Non-pigmented ciliary epithelial cell (primary cell): ENCODE measurements around the gene TMEM128.
A peak's percentile ranks its signal among the peaks of the same experiment; 100 is the strongest.
"Not testable (repeated sequence)": the region's sequence is repeated elsewhere in the genome, so short reads cannot be mapped to it uniquely, and the experiment has no call there.

Experiments
- DNase-seq: peaks from one replicate; pipeline ENCODE4 v3.0.0-alpha.2; 2010; ENCODE audit warnings: low read depth

The TMEM128 gene, protein sequence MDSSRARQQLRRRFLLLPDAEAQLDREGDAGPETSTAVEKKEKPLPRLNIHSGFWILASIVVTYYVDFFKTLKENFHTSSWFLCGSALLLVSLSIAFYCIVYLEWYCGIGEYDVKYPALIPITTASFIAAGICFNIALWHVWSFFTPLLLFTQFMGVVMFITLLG

DNA sequence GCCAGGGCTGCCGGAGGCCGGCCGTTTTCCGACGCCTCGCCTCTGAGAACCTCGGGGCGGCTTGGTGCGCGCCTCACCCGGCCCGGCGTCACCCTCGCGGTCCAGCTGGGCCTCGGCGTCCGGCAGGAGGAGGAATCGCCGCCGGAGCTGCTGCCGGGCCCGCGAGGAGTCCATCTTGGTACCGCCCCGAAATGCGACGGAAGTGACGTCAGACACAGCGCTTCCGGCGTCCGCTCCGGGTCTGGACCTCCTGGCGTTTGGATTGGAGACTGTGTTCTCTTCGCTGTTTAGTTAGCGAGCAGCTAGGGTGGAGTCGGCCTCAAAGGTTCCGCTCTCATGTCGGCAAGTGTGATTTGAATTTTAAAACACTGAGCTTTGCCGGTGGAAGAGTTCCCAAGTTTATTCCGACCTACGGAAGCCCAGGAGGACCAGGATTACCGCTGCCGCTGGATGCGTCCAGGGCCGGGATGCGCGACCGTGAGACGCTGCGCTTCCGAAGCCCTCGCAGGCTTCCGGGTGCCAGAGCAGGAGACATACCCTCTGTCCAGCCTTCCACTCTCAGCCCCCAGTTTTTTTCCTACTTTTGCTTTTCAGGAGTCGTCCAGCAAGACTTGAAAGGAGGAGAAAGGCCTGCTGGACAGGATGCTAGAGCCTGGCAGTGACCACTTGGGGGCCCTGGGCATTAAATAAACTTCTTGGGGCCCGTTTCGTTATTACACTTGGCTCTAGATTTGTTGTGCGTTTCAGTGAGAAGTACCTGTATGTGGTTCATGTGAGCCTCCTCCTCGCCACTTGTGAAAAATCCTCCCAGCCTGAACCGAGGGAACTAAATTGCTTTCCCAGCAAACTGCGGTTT is at the start of gene TMEM128:
Gene TMEM128 (minus strand): TSS at position 195 of the 856 bp plus-strand sequence. CDS start 21 bp downstream, at position 174.
- peak; percentile 64 for DNase-seq

DNA sequence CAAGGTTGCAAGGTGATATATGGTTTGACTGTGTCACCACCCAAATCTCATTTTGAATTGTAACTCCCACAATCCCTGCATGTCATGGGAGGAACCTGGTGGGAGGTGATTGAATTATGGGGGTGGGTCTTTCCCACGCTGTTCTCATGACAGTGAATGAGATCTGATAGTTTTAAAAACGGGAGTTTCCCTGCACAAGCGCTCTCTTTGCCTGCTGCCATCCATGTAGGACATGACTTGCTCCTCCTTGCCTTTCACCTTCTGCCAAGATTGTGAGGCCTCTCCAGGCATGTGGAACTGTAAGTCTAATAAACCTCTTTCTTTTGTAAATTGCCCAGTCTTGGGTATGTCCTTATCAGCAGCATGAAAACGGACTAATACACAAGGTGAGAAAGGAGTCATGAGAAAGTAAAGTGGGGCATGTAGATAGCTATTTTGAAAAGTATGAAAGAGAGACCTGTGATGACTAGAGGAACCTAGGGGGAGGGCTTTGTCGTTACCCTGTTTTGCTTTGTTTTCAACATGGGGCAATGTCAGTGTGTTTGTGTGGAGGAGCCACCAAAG is 48.3 kb upstream of the TMEM128 start:
- DNase-seq: no peak

DNA sequence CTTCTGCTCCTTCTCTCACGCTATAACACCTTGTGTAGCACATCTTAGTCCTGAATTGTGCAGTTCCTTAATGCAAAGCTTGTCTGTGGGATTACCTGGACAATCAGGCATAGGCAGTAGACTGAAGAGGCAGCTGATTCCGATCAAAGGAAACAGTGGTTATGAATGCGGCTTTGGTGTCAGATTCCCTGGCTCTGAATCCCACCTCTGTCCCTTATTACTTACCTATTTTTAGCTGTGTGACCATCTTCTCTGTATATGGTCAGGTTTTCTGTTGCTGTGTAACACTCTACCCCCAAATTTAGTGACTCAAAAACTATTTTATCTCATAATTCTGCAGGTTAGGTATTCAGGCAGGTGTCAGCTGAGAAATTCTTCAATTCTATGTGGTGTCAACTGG is 45.3 kb upstream of the TMEM128 start:
- DNase-seq: no peak

DNA sequence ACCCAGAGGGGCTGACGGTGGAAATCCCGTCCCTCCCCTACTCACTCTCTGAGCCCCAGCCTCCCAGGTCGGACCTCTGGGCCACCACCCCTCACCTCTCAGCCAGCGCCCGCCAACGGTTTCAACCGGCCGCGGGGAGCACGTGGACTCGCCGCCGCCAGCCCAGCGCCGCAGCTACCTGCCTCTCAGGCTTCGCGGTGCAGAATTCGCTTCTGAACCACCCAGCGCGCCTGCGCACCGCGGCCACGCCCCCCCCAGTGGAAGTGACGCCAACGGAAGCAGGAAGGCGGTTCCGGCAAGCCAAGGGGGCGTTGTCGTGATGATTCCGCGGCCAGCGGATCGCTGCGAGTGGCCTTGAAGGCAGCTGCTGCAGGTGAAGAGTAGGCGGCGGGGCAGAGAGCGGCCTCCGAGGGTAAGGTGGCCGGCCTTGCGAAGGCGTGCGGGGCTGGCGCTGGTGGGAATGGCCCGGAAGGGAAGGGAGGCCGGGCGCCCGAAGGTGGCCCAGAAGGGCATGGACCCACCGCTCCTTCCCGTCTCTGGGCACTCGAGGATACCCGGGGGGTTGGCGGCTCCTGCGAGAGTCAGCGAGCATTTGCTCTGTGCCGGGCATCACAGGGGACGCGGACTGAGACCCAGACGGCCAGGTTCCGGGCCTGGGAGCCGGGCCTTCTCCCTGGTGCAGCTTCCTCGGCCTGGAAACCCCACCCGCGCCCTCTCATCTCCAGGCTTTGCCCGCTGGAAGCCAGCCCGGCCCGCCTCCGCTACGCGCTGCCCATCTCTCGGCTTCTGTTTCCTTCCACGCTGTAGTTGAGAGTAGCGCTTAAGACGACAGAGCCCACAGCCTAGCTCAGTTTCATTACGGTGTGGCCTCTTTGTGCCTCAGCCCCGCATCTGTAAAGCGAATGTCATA is 42.2 kb upstream of the TMEM128 start, which contains the start of the genes LYAR and ZBTB49:
Gene LYAR (minus strand): TSS at position 214 of the 910 bp plus-strand sequence. CDS start 6,412 bp downstream, outside the sequence.
Gene ZBTB49 (plus strand): TSS at position 311 of the 910 bp plus-strand sequence. CDS start 9,695 bp downstream, outside the sequence.
- peak; percentile 59 for DNase-seq

DNA sequence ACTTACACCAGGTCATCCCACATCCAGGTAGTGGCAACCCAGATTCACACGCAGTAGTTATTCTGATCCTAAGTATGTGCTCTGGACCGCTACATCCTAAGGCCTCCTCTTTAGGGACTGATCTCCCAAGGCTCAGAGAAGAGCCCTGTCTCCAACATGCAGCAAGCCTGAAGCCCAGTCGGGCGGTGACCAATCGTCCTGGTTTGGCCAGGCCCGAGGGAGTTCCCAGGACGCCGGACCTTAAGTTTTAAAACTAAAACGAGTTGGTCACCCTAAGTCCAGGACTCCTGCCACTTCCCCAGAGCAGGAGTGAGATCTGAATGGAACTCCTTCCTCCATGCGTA is 41.5 kb upstream of the TMEM128 start:
- no peak for DNase-seq

DNA sequence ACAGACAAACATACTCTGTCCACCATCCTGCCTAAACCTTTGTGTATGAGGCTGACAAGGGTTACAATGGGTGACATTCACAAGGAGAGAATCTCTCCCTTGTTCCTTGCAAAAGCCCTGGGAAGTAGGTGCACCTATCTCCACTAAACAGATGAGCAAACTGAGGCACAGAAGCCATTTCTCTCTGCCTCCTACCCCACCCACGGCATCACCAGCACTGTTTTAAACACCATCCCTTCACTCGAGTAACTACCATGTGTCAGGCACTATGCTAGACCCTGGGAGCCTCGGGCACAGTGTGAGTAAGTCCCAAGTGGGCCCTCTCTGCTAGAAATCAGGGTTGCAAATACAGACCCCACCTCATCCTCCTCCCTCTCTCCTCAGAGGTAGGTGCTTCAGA is 41.0 kb upstream of the TMEM128 start:
- no peak for DNase-seq

DNA sequence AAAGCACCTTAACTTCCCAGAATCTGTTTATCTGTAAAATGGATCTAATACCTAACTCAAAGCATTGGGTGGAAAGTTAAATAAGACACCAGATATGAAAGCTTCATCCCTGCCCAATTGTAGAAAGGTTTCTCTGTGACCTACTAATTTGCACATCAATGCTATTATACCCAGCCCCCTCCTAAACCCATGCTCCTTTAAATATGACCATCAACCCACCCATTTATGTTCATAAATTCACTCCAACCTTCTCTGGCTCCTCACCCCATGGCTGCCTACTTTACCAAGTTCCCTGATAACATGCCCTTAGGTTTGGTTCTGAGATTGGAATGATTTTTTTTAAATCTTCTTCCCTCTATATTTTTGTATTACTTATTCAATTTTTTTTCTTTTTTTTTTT is 40.1 kb upstream of the TMEM128 start:
- no peak for DNase-seq

DNA sequence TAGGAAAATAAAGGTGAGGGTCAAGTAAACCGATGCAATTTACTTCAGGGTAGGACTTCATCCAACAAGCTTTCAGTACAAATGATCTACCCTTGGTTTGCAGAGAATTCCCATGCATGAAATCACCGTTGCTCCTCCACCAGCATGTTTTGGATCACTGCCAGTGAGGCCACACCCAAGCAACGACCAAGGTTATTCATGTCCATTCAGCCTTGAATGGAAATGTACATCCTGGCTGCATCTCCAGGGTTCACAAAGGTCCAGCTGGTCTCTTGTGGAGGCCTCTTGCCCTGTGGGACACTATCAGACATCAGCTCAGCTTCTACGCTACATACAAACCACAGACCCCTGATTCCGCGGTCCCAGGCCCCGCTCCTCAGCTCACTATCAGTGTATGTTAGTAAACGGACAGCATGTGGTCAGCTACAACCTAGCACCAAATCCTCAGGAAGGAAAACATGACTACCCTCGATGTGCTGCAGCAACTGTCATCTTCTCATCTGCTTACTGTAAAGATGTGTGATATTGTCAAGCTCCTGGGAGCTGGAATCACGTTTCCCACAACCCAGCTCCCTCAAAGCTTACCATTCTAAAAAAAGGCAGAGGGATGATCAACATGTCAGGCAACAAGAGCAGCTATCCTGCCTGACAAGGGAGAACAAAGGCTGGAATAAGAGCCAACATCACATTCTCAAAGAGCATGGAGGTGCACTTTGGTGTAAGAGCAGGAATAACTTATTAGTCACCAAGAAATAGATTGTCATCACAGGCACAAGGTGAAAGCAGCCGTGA is 37.0 kb upstream of the TMEM128 start:
- DNase-seq: no peak

DNA sequence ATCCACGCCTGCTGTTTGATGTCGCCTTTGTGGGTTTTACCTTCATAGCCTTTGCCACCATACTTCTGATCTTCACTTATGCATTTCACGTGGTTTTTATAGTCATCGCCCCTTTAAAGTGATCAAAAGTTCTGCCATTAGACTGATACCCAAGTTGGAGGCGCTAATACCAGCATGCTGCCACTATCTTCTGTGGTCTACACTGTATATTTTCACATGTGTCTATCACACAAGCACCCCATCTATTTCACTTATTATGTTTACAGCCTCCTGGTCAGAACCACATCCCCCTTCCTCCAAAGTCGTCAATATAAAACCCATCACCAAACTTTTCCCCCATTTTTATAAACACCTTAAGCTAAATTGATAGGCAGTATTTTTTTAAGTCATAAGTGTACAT is 33.8 kb upstream of the TMEM128 start:
- no peak for DNase-seq

DNA sequence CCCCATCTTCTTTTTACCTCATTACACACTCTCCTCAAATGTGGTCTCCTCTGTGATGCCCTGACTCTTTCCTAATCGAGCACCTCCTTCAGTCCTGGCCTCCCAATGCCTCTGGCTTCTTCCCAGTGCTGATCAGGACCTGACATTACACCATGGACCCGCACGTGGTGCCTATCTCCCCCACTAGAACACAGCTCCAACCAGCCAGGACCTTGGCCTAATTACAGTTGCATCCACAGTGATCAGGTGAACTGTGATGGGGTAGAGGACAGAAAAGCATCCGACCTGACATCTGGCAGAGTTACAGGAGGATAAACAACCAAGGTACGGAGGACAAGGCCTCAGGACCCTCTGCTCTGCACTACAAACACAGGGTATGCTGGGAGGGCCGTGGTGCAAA is 29.5 kb upstream of the TMEM128 start:
- no peak for DNase-seq

DNA sequence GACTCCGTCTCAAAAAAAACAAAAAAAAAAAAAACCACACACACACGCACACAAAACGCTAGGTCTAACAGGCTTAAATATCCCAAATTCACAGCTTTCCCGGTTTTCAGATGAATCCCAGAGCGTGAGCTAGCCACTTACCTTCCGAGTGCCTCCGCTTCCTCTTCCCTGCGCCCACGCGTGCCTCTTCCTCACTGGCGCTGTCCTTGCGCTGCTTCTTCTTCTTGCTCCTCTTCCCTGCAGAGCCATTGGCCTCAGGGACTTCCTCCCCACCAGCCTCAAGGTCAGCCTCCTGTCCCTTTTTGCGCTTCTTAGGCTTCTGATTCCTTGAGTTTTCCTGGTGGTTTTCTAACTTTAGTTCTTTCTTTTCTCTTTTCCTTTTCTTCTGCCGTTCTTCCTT is 26.2 kb upstream of the TMEM128 start:
- no peak for DNase-seq

DNA sequence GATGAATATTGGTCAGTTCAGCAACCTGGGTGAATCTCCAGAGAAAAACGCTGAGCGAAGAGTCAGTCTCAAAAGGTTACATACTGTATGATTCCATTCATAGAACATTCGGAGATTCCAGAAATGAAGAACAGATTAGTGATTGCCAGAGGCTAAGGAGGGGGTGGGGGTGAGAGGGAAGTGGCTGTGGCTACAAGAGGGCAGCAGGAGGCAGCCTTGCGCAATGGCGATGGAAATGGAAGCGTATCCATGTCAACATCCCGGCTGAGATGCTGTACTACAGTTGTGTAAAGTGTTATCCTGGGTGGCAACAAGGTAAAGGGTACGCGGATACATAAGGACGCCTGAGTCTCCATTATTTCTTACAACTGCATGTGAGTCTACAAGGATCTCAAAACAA is 23.9 kb upstream of the TMEM128 start:
- no peak for DNase-seq

DNA sequence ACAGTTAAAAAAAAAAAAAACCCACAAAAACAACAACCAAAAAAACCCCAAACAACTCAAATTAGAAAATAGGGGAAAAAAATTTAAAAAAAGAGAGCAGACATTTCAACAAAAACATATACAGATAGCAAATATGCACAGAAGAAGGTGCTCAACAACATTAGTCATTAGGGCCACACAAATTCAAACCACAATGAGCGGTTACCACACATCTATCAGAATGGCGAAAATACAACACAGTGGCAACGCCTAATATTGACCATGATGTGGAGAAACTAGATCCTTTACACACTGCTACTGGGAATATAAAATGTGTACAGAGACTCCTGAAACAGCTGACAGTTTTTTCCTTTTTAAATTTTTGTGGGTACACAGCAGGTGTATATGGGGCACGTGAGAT is 22.5 kb upstream of the TMEM128 start:
- DNase-seq: no peak

DNA sequence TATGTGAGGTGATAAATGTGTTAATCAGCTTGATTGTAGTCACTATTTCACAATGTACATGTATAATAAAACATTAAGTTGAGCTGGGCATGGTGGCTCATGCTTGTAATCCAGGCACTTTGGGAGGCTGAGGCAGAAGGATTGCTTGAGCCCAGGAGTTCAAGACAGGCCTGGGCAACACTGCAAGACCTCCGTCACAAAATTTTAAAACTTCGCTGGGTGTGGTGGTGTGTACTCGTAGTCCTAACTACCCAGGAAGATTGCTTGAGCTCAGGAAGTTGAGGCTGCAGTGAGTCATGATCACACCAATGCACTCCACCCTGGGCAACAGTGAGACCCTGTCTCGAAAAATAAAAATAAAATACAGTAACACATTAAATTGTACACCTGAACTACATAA is 21.8 kb upstream of the TMEM128 start:
- DNase-seq: no peak

DNA sequence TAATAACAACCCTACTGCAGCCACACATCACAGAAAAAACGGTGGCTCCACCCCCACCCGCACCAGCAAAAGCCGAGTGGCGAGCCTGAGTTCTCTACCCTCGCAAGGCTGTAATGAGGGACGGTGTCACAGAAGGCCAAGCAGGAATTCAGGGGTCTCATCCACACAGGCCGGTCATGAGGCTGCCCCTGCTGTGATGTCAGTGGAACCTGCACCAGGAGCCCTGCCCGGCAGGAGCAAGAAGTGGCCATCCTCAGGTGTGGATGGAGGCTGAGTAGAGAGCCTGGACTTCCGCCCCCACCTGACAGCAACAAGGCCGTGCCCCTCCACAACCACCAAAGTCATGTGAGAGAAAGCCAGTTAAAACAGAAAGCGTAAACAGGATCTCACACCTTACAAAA is 21.3 kb upstream of the TMEM128 start:
- no peak for DNase-seq

DNA sequence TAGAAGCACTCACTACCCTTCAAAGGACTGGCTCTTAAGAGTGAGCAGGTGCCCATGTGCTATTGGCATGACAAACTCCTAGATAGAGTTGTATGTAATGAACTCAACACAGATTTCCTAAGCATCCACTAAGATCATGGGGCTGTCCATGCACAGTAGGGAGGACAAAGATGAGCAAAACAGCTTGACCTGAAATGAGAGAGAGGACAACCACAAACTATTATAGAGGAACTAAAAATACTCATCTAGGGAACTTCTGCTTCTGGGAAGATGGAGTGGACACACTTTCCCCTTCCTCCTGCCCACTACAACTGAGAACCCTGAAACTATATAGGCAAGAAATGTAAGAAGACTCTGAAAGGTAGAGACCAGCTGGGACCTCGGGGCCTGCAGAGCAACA is 20.8 kb upstream of the TMEM128 start:
- no peak for DNase-seq

DNA sequence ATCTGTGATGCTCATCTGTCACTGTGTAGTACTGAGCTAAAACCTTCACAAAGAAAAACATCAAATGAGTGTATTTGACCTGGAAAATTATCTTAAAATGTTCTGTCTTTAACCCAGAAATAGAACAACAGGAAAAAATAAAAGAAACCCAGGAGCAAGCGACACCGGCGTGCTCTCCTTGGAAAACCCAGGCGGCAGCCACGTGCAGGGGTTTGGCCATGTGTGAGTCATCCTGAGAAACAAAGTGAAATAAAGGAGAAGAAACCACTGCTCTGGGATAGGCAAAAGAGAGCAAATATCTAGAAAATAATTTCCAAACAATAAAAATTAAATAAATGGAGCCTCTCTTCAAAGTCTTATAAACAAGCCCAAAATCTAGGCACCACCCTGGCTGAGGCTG is 20.0 kb upstream of the TMEM128 start:
- DNase-seq: no peak

DNA sequence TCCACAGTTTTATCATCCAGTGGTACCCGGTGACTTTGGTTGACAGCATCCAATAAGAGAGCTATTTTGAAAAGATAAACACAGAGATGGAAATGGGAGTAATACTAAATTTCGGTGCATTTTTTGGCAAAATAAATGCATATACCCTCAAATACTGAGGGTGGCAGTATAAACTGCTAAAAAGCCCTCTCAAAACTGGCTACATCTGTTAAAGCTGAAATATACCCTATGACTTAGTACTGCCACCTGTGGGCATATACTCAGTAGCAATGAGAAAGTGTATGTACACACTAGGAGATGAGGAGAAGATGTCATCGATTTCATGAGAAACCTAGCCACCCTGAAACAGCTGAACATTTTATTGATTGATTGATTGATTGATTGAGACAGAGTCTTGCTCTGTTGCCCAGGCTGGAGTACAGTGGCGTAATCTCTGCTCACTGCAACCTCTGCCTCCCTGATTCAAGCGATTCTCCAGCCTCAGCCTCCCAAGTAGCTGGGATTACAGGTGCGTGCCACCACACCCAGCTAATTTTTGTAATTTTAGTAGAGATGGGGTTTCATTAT is 12.2 kb upstream of the TMEM128 start:
- no peak for DNase-seq

DNA sequence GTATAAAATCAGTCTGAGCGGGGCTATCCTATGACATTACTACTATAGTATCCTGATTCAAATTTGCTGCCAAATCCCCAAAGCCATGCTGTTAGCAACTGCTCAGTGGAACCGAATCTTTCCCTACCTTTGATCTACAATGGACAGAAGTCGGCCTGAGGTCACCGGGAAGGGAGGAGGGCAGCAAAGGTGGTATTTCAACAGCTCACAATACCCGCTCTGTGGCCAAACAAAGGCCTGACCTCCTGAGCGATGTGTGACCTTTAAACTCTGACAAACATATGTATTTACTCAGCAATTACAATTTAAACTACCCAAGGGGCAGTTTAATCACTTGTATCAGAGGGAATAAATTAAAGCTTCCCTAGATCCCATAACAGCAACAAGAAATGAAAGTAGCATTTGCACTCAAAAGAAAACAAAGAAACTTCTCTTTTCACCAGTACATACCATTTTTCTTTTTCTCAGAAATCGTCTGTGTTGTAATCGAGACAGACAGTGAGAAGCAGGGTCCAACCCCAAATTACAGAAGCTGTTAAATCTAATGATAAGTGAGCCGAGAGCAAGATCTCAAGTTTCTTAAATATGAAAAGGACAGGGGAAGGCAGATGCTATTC is 11.6 kb upstream of the TMEM128 start:
- DNase-seq: no peak

DNA sequence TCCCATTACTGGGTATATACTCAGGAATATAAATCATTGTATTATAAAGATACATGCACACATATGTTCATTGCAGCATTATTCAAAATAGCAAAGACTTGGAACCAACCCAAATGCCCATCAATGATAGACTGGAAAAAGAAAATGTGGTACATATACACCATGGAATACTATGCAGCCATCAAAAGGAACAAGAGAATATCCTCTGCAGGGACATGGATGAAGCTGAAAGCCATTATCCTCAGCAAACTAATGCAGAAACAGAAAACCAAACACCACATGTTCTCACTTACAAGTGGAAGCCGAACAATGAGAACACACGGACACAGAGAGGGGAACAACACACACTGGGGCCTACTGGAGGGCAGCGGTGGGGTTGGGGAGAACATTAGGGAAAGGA is 9.7 kb upstream of the TMEM128 start:
- DNase-seq: not testable (repeated sequence)

DNA sequence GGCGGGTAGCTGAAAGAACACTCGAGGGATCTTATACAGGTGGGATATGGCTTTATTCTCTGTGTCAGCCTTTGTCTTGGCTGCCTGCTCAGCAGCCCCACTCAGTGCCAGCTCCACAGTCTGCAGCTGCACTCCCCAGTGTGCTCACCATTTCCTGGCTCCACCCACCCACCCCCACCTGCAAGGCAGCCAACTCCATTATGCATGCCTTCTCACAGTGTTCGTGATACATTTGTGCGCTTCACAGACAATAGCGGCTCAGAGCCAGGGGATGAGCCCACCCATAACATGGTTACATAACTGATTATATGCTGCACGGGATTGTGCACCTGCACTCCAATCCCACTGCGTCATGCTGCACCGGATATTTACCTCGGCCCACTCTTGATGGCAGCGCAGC is 8.8 kb upstream of the TMEM128 start:
- no peak for DNase-seq
